ENCODE measurements around the gene LRFN4.

The LRFN4 gene

DNA sequence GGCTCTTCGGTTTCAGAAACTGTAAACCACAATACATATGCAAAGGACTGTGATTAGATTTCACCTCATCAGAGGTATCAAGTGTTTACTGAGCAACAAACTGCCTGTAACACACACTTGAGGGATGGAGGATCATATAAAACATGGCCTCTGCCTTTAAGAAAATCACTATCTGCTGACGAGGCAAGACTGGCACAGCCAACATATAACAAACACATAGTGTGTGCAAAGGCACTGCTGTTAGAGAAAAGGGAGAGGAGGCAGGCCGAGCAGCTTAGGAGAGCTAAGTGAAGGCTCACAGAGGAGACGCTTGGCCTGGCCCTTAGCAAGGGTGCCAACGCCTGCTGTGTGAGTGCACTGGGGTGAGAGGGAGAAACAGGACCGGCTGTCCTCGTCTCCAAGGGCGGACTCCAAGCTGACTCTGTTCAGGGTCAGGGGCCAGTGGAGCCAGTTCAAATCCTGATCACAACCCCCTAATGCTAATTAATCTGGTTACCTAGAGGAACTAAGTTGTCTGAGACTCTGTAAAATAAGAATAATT lies 48.2 kb downstream of the LRFN4 start:
- H3K4me3 ChIP-seq (ENCODE audit: low read depth in 1 of 2, low read length in 1 of 2): no peak overlapping the region
- H3K27ac ChIP-seq: no peak overlapping the region
- TF ChIP-seq, protein P1, sequence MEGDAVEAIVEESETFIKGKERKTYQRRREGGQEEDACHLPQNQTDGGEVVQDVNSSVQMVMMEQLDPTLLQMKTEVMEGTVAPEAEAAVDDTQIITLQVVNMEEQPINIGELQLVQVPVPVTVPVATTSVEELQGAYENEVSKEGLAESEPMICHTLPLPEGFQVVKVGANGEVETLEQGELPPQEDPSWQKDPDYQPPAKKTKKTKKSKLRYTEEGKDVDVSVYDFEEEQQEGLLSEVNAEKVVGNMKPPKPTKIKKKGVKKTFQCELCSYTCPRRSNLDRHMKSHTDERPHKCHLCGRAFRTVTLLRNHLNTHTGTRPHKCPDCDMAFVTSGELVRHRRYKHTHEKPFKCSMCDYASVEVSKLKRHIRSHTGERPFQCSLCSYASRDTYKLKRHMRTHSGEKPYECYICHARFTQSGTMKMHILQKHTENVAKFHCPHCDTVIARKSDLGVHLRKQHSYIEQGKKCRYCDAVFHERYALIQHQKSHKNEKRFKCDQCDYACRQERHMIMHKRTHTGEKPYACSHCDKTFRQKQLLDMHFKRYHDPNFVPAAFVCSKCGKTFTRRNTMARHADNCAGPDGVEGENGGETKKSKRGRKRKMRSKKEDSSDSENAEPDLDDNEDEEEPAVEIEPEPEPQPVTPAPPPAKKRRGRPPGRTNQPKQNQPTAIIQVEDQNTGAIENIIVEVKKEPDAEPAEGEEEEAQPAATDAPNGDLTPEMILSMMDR (IDR thresholded peaks at IDR 0.05): no peak

DNA sequence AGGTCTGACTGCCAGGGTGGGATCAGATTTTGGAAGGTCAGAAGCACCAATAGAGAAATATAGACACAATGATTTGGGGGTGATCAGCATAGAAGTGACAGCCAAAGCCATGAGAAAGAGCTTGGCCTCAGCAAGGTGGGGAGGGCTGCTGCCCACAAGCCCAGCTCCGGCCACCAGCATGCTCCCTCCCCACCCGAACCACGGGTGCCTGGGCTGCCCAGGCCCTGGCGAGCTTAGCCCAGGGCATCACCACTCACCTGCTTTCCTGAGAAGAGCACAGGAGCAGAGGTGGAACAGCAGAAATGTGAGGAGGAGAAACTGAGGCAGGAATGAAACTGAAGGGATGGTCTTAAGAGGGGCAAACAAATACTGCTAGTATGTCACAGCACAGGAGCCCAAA lies 48.8 kb downstream of the LRFN4 start:
- no peak overlapping the region for H3K27ac ChIP-seq
- no peak overlapping the region for H3K4me3 ChIP-seq (ENCODE audit: low read depth in 1 of 2, low read length in 1 of 2)
- no peaks in the 10 kb centered on the region for H3K4me1 ChIP-seq (ENCODE audit: control insufficient read depth in 1 of 2, insufficient read depth in 1 of 2, low read depth in 1 of 2, low read length in 1 of 2)
- no peaks in the 10 kb centered on the region for H3K36me3 ChIP-seq
- H3K9me3 ChIP-seq: no peaks in the 10 kb centered on the region
- TF ChIP-seq, protein P1 (IDR thresholded peaks at IDR 0.05): no peak
- peaks cover 11% of the 10 kb centered on the region for H3K27me3 ChIP-seq

More for the DNA sequence above, 48.2 kb downstream of the LRFN4 start:
- Histone ChIP-seq H3K9me3 (no peaks in the 10 kb centered on the region), H3K4me1 (ENCODE audit: control insufficient read depth in 1 of 2, insufficient read depth in 1 of 2, low read depth in 1 of 2, low read length in 1 of 2) (no peaks in the 10 kb centered on the region), H3K27me3 (peaks cover 11% of the 10 kb centered on the region), H3K36me3 (no peaks in the 10 kb centered on the region)

DNA sequence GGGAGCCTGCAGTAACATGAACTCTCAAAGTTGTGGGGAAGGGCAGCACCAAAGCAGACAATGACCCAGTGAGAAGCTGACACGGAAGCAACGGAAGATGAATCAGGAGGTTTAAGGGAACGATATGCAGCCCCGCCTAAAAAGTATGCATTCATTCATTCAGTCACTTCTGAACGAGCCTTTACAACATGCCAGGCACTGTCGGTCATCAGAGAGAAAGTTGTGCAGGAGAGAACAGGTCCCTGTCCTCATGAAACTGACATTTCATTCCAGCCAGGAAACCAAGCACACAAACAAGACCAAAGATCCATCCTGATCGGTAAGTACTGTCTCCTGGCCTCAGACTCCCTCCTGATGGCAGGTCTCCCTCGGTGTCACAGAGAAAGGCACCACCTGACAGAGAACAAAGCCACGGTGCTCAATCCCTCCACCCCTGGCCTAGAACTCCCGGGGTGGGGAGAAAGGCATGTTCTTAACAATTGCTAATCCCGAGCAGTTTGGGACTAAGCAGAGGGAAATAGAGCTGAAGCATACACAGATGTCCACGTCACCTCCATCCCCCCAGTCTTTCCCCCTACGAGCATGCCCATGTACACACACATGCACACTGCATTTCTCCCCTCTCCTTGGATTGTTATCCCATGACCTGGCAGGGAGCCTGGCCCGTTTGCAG lies 49.3 kb downstream of the LRFN4 start:
- H3K9me3 ChIP-seq: no peaks in the 10 kb centered on the region
- TF ChIP-seq, protein P1 (IDR thresholded peaks at IDR 0.05): no peak
- H3K4me1 ChIP-seq (ENCODE audit: control insufficient read depth in 1 of 2, insufficient read depth in 1 of 2, low read depth in 1 of 2, low read length in 1 of 2): no peaks in the 10 kb centered on the region
- no peak overlapping the region for H3K4me3 ChIP-seq (ENCODE audit: low read depth in 1 of 2, low read length in 1 of 2)
- H3K27ac ChIP-seq: no peak overlapping the region
- no peaks in the 10 kb centered on the region for H3K36me3 ChIP-seq
- peaks cover 8% of the 10 kb centered on the region for H3K27me3 ChIP-seq

DNA sequence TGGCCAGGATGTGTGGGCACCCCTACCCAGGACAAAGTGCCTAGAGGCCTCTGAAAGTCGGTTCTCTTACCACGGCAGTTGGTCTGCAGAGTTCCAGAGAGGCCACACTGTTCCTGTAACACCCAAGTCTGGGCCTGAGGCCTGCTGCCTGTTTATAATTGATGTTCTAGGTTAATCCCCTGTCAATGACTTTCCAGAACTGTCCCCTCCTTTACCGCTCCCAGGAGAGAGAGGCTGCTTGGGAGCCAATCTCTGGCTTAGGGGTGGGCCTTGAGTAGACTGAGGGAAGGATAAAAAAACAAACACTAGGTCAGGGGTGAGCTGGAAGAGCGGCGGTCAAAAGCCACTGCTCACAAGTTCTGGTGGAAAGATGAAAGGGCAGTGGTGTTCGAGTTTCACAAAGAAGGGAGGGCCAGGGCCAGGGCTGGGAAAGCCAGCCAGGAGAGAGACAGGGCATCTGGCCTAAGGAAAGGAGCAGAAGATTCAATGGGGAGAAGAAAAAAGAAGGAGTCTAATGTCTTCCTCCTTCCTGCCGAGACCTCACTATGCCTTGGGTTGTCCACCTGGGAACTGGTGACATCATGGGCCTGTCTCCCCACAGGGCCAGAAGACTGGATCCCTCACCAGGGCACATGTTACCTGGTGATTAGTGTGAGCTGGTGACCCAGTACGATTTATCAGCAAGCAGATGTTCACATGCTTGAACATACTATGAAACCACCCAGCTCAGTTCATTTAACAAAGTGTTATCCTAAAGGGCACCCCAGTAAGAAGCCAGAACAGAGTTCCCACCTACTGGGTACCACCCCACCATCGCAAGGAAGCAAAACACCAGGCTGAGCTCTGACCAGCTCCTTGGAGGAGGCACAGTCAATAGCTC lies 51.1 kb downstream of the LRFN4 start:
- no peaks in the 10 kb centered on the region for H3K27me3 ChIP-seq
- H3K4me3 ChIP-seq (ENCODE audit: low read depth in 1 of 2, low read length in 1 of 2): no peak overlapping the region
- H3K36me3 ChIP-seq: no peaks in the 10 kb centered on the region
- TF ChIP-seq, protein P1 (IDR thresholded peaks at IDR 0.05): no peak
- no peaks in the 10 kb centered on the region for H3K4me1 ChIP-seq (ENCODE audit: control insufficient read depth in 1 of 2, insufficient read depth in 1 of 2, low read depth in 1 of 2, low read length in 1 of 2)
- H3K27ac ChIP-seq: no peak overlapping the region
- no peaks in the 10 kb centered on the region for H3K9me3 ChIP-seq

DNA sequence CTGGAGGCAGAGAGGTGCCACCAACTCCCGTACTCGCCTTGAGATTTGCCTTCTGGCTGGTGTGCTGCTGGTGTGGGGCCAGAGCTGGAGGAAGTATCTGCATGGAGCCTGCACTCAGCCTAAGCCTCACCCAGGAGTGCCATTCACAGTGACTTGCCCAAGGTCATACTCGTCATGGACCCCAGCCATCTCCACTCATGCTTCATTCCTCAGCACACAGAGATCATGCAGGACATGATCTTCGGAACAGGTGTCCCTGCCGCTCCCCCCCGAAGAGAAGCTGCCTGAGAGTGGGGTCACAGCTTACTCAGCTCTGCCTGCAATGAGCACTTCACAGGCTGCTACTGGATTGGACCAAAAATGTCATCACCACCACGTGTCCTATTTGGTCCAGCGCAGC lies 52.3 kb downstream of the LRFN4 start:
- no peak overlapping the region for H3K27ac ChIP-seq
- H3K4me3 ChIP-seq (ENCODE audit: low read depth in 1 of 2, low read length in 1 of 2): no peak overlapping the region
- TF ChIP-seq, protein P1 (IDR thresholded peaks at IDR 0.05): no peak
- H3K9me3 ChIP-seq: no peaks in the 10 kb centered on the region
- no peaks in the 10 kb centered on the region for H3K4me1 ChIP-seq (ENCODE audit: control insufficient read depth in 1 of 2, insufficient read depth in 1 of 2, low read depth in 1 of 2, low read length in 1 of 2)
- H3K27me3 ChIP-seq: no peaks in the 10 kb centered on the region
- no peaks in the 10 kb centered on the region for H3K36me3 ChIP-seq
